GM12875 (cell line): ENCODE measurements around the gene IGSF5.

Experiments used
- H3K4me3 ChIP-seq: one replicate; pipeline ENCODE4 v1.5.1; 2011; ENCODE audit warnings: low read depth, low read length, control low read depth
- TF ChIP-seq, protein P1 (sequence below): IDR thresholded peaks from 2 replicates; pipeline ENCODE4 v1.5.1; 2011; ENCODE audit warnings: low read depth, mild to moderate bottlenecking, control low read depth, inconsistent platforms, low read length, moderate library complexity, borderline replicate concordance; ENCODE audit not compliant: insufficient read depth

The IGSF5 gene

DNA sequence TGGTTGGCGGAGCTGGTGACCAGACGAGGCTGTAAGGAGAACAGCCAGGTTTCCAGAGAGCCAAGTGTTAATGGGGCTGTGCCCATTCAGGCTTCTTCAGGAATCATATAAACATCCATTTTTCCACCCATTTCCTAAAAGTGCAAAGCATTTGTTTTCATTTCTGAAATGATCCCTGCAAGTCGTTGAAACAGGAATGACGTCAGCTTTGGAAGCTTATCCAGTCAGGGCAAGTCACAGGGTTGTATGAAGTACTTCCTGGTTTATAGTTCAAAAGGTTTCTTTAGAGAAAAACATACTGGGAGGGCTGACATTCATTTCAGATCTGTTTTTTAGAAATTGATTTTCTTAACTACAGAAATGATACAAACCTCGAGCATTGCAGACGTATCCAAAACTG, 29.2 kb downstream of the IGSF5 start:
- TF ChIP-seq, protein P1, sequence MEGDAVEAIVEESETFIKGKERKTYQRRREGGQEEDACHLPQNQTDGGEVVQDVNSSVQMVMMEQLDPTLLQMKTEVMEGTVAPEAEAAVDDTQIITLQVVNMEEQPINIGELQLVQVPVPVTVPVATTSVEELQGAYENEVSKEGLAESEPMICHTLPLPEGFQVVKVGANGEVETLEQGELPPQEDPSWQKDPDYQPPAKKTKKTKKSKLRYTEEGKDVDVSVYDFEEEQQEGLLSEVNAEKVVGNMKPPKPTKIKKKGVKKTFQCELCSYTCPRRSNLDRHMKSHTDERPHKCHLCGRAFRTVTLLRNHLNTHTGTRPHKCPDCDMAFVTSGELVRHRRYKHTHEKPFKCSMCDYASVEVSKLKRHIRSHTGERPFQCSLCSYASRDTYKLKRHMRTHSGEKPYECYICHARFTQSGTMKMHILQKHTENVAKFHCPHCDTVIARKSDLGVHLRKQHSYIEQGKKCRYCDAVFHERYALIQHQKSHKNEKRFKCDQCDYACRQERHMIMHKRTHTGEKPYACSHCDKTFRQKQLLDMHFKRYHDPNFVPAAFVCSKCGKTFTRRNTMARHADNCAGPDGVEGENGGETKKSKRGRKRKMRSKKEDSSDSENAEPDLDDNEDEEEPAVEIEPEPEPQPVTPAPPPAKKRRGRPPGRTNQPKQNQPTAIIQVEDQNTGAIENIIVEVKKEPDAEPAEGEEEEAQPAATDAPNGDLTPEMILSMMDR, result no peak
- H3K4me3 ChIP-seq, result no peak overlapping the region

DNA sequence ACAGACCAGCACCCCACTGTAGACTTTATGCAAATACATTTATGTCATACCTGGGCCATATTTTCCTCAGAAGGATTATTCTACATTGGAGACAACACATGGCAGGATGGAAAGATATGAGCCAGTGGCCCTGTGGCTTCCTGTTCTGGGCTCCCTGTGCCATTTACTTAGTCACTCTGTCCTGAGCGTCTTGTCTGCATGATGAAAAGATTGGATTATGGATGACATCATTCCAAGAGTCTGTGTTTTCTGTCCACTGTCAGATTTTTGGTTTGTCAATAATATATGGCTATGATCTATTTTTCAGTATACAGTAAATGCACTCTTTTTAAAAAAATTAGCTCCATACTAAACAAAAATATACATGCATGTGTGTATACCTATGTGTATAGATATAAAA, 30.8 kb downstream of the IGSF5 start:
- H3K4me3 ChIP-seq, result no peak overlapping the region
- TF ChIP-seq, protein P1, result no peak

DNA sequence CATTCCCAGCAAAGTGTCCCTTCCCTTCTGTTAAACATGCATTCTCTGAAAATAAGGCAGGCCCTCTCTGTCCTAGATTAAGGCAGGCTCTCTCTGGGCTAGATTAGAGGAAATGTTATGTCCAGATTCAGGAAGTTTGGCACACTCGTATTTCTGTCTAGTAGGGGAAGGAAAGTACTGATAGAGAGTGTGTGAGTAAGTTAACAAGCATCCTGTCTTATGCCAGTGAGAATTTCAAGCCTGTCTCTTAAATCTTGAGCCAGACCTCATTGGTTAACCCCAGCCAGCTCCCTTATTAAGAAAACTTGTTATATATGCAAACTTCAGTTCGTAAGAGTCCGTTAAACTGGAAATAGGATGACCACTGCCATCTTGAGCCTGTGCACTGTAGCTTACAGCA, 31.6 kb downstream of the IGSF5 start:
- TF ChIP-seq, protein P1, result no peak
- no peak overlapping the region for H3K4me3 ChIP-seq

DNA sequence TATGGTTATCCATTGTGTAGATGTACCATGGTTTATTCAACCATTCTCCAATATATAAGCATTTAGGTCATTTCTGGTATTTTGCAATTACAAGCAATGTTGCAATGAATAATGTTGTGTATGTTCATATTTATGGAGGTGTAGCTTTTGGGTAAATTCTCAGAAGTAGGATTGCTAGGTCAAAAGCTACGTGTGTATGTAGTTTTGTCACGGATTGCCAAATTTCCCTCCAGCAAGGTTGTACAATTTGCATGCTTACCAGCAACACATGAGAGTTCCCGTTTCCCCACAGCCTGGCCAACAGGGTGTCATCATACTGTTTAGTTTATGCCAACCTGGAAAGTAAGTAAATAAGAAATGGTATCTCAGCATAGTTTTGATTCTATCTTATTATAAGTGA, 36.3 kb downstream of the IGSF5 start:
- TF ChIP-seq, protein P1, result no peak
- H3K4me3 ChIP-seq, result no peak overlapping the region

DNA sequence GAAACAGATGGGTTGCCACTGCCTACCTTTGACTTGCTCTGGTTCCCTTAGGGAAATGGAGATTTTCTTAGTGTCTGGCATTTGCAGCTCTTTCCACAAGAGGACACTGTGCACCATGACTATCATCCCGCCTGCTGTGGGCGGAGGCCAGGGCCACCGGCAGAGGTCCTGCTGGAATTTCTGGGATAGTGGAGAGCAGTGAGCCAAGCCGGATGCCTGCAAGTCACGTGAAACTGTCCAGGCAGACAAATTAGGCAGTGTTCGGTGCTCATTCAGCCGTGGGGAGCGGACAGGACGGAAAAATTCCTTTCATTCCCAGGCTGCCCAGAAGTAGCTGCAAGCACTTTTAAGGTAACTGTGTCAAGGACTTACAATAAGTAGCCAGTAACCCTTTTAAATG, 43.4 kb downstream of the IGSF5 start:
- H3K4me3 ChIP-seq, result no peak overlapping the region
- TF ChIP-seq, protein P1, result no peak

DNA sequence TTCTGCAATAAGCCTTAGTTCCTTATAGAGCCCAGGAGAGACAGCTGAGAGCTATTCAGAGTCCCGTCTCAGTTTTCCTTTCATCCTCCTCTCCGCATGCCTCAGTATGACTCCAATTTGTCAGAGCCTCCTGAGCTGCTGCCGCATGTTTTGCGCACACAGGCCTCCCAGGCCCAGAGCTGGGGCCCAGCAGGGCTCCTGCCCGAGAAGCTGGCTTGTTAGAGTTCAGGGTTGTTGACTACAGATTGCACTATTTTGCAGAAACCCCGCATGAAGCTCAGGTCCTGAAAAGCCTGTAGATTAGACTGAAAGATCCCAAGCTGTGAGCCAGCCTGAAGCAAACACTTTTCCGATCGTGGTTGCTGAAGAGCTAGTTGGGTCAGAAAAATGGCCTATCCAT, 51.5 kb downstream of the IGSF5 start:
- TF ChIP-seq, protein P1, result no peak
- H3K4me3 ChIP-seq, result no peak overlapping the region

DNA sequence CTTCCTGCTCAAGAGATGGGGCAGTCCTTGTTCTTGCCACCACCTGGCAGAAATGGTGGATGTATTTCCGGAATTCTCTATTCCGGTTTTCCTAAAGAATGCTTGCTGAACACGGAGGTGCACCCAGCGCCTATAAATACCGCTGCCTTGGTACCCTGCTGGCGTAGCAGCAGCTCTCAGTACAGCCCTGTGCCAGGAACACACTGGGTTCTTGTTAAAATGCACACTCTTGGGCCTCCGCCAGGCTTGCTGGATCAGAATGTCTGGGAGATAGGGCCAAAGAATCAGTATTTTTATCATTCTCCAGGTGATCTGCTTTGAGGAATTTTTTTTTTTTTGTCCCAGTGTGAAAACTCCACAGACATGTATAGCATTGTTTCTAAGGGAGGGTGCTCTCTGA, 54.2 kb downstream of the IGSF5 start:
- H3K4me3 ChIP-seq, result no peak overlapping the region
- TF ChIP-seq, protein P1, result no peak
